K562 (cell line): ENCODE data around the gene CFAP107. TPM values are rescaled to one million over a fixed set of nuclear protein-coding genes. Genes with fewer than 3 reads are reported as not detected.
"Not testable (repeated sequence)": the region's sequence is repeated elsewhere in the genome, so short reads cannot be mapped to it uniquely, and the experiment has no call there.

ENCODE experiments used
- ATAC-seq: fragments of 200-7000 bp; cut with Tn5 transposase; 3 replicates; pipeline ENCODE4 v1.9.1; 2020; ENCODE audit warnings: moderate library complexity
- BruUV-seq: library from RNA; stranded (reverse); fragments of 400-500 nt; replicated peaks from 2 replicates; lab custom pipeline; 2021; lab: Mats Ljungman, UMichigan
- CTCF ChIA-PET: fragments of 300-600 bp; formaldehyde crosslinking; extraction: SDS; loops from one replicate; lab custom pipeline; 2021; ENCODE audit warnings: low intra/inter-chr PET ratio; lab: Yijun Ruan, JAX
- POLR2A ChIA-PET: fragments of 300-600, 350-650 bp; sonication (Branson Sonifier 250); formaldehyde crosslinking; extraction: SDS; loops from one replicate; lab custom pipeline; 2021; ENCODE audit warnings: antibody characterized with exemption, inconsistent platforms; lab: Yijun Ruan, JAX
- DNase-seq, 4 experiments: peaks; one replicate each; pipeline versions ENCODE4 v3.0.0 to v3.0.0-alpha.2; 2011 to 2018; ENCODE audit warnings: low spot score in 3 of 4, mixed read lengths in 3 of 4; ENCODE audit errors: extremely low read depth in 1 of 4
- FAIRE-seq: peaks from 2 replicates; lab custom pipeline; 2011; peaks lifted over from hg19 to GRCh38; lab: Jason Lieb, UNC
- H2AFZ ChIP-seq: 2 replicates; pipeline ENCODE4 v1.6.0; 2011; ENCODE audit warnings: low read depth, low read length, control low read depth, inconsistent platforms
- H3K27ac ChIP-seq: fragments of 200-600 bp; 3 replicates; pipeline ENCODE4 v1.8.0; 2011; ENCODE audit warnings: low read depth, mild to moderate bottlenecking, control low read depth, inconsistent platforms, low read length, moderate library complexity, mixed read lengths; ENCODE audit errors: extremely low read depth
- H3K27me3 ChIP-seq, 2 experiments: fragments of 300-600 bp in 1 of 2; 2 replicates in 1 of 2; 3 replicates in 1 of 2; pipeline versions ENCODE4 v1.6.0 to v1.8.0; 2011; ENCODE audit warnings: inconsistent platforms in 2 of 2, low read length in 2 of 2, mild to moderate bottlenecking in 1 of 2, mixed read lengths in 1 of 2, moderate library complexity in 1 of 2; ENCODE audit not compliant: control insufficient read depth in 2 of 2, insufficient read depth in 2 of 2
- H3K36me3 ChIP-seq: fragments of 300-600 bp; 3 replicates; pipeline ENCODE4 v1.8.0; 2011; ENCODE audit warnings: mild to moderate bottlenecking, low read length, inconsistent platforms; ENCODE audit not compliant: control insufficient read depth, insufficient read depth
- H3K4me1 ChIP-seq, 2 experiments: fragments of 200-600 bp in 1 of 2; replicated peaks in 1 of 2; 2 replicates in 1 of 2; 3 replicates in 1 of 2; pipeline versions ENCODE4 v1.5.1 to v1.8.0; 2011; ENCODE audit warnings: inconsistent platforms in 2 of 2, low read length in 2 of 2, mild to moderate bottlenecking in 1 of 2, mixed read lengths in 1 of 2, moderate library complexity in 1 of 2; ENCODE audit not compliant: control insufficient read depth in 2 of 2, insufficient read depth in 2 of 2
- H3K4me2 ChIP-seq: 2 replicates; pipeline ENCODE4 v1.6.1; 2011; ENCODE audit warnings: low read length, control low read depth, inconsistent platforms, mixed read lengths; ENCODE audit not compliant: insufficient read depth
- H3K4me3 ChIP-seq: fragments of 200-600 bp; sonication (generic), shearing (Covaris generic); 2 replicates; pipeline ENCODE4 v1.5.1; 2016; ENCODE audit warnings: control low read depth, inconsistent platforms
- H3K79me2 ChIP-seq: fragments of 200-600 bp; 3 replicates; pipeline ENCODE4 v1.8.0; 2011; ENCODE audit warnings: low read length, inconsistent platforms; ENCODE audit not compliant: control insufficient read depth, insufficient read depth
- H3K9ac ChIP-seq, 2 experiments: 2 replicates each; pipeline versions ENCODE4 v1.6.0 to v1.6.1; 2011; ENCODE audit warnings: low read depth in 2 of 2, low read length in 2 of 2, control low read depth in 1 of 2, inconsistent platforms in 1 of 2, mild to moderate bottlenecking in 1 of 2, mixed read lengths in 1 of 2; ENCODE audit not compliant: insufficient read depth in 1 of 2
- H3K9me1 ChIP-seq: one replicate; pipeline ENCODE4 v1.6.0; 2011; ENCODE audit warnings: inconsistent platforms, mild to moderate bottlenecking, low read length, moderate library complexity; ENCODE audit not compliant: control insufficient read depth, insufficient read depth
- H3K9me3 ChIP-seq: replicated peaks from 2 replicates; pipeline ENCODE4 v1.5.1; 2011; ENCODE audit warnings: low read depth, low read length, inconsistent platforms; ENCODE audit not compliant: control insufficient read depth, insufficient read depth
- H4K20me1 ChIP-seq: replicated peaks from 2 replicates; pipeline ENCODE4 v1.6.1; 2011; ENCODE audit warnings: low read length, inconsistent platforms, mixed read lengths; ENCODE audit not compliant: control insufficient read depth, insufficient read depth
- ATF6 ChIP-seq: sonication (generic); formaldehyde crosslinking; IDR thresholded peaks from 2 replicates; pipeline ENCODE4 v1.4.0; 2020; ENCODE audit warnings: mild to moderate bottlenecking, missing genetic modification reagents
- NCOA1 ChIP-seq: fragments of 450-650 bp; IDR thresholded peaks from 2 replicates; pipeline ENCODE4 v1.6.1; 2016; ENCODE audit warnings: low read depth
- POLR2AphosphoS5 ChIP-seq: IDR thresholded peaks from 2 replicates; pipeline ENCODE4 v1.6.1; 2011; ENCODE audit warnings: mild to moderate bottlenecking, low read depth, low read length, moderate library complexity; ENCODE audit not compliant: control insufficient read depth, insufficient read depth
- SMARCA4 ChIP-seq: fragments of 450-650 bp; IDR thresholded peaks from 2 replicates; pipeline ENCODE4 v1.6.1; 2016
- SMC3 ChIP-seq: conservative IDR thresholded peaks from 2 replicates; pipeline ENCODE4 v1.6.1; 2011; ENCODE audit warnings: low read depth, low read length, improper control_type of control experiment; ENCODE audit not compliant: insufficient read depth
- SRSF9 ChIP-seq: fragments of 200-400 bp; formaldehyde crosslinking; IDR thresholded peaks from 2 replicates; pipeline ENCODE4 v1.6.1; 2017; ENCODE audit warnings: low read depth, low read length, borderline replicate concordance
- TEAD4 ChIP-seq, 2 experiments: sonication (generic) in 1 of 2; formaldehyde crosslinking in 1 of 2; IDR thresholded peaks; 2 replicates each; pipeline versions ENCODE4 v1.6.1 to v1.8.0; 2012 to 2022; ENCODE audit warnings: borderline replicate concordance in 1 of 2, inconsistent platforms in 1 of 2, low read length in 1 of 2, mild to moderate bottlenecking in 1 of 2, missing genetic modification reagents in 1 of 2
- XRCC3 ChIP-seq: fragments of 450-650 bp; IDR thresholded peaks from 2 replicates; pipeline ENCODE4 v1.6.1; 2017; ENCODE audit warnings: mild to moderate bottlenecking, moderate library complexity
- ZNF224 ChIP-seq: sonication (generic); formaldehyde crosslinking; IDR thresholded peaks from 2 replicates; pipeline ENCODE4 v1.8.0; 2022; ENCODE audit warnings: mild to moderate bottlenecking, missing genetic modification reagents
- WGBS: fragments of 100-300 bp; shearing (Covaris generic); methylation state at CpG from one replicate; pipeline ENCODE4 v1.1.6; 2016; ENCODE audit warnings: low coverage, mixed read lengths; ENCODE audit not compliant: insufficient coverage; ENCODE audit errors: missing lambda C conversion rate; 5-methylcytosine and 5-hydroxymethylcytosine counted together
- in situ Hi-C: fragments of 300-500 bp; cut with MboI; formaldehyde crosslinking; loops from 4 replicates; pipeline ENCODE4 v1.15.0; 2018; ENCODE audit warnings: inconsistent platforms, mixed read lengths
- intact Hi-C: fragments of 100-400 bp; cut with micrococcal nuclease; formaldehyde crosslinking; loops from 2 replicates; pipeline ENCODE4 v1.14.2; 2022
- polyA plus RNA-seq, 8 experiments: library from polyadenylated mRNA; depleted of rRNA in 4 of 8; stranded (reverse) in 5 of 8; unstranded in 3 of 8; fragments of >200 nt; fragmentation: Nextera tagmentation in 2 of 8; fragmentation: Illumina TruSeq in 1 of 8; extraction: Ambion mirVana in 2 of 8; extraction: Trizol in 1 of 8; gene quantifications; 2 replicates each; pipeline versions ENCODE4 v1.2.1 to v1.2.3, GENCODE V29; 2011 to 2014; ENCODE audit warnings: inconsistent platforms in 1 of 8, missing spikeins in 1 of 8
- total RNA-seq, 7 experiments: library from RNA; depleted of rRNA in 6 of 7; stranded (reverse); fragments of >200 nt in 6 of 7; fragmentation: Illumina TruSeq in 2 of 7; extraction: Trizol in 2 of 7; gene quantifications; 2 replicates each; pipeline versions ENCODE4 v1.2.1 to v1.2.3, GENCODE V29; 2011 to 2021; ENCODE audit warnings: low replicate concordance in 1 of 7

CFAP107 gene
- total and polyA plus RNA-seq, 9 of the 15 experiments (the other 6 are each of a cell fraction or from before 2014, with no cell fraction given): 0.03 to 0.08 TPM; not detected in 7

GRCh38 chr1:12713651-12714050 is 32.3 kb upstream of the CFAP107 start:
- H3K4me2 ChIP-seq, H3K4me1 ChIP-seq, H3K27ac ChIP-seq, H3K79me2 ChIP-seq, in situ Hi-C loops, FAIRE-seq, CTCF ChIA-PET, BruUV-seq, H4K20me1 ChIP-seq, H3K9me3 ChIP-seq, H3K4me3 ChIP-seq, intact Hi-C loops, ATAC-seq, H3K9ac ChIP-seq, H2AFZ ChIP-seq, H3K9me1 ChIP-seq, H3K36me3 ChIP-seq, DNase-seq: not testable (repeated sequence)
- WGBS: 7% methylated on average over 5 of the region's 5 CpGs
- POLR2A ChIA-PET: interaction anchor here (0.6 kb wide), 1 partner anchor 77 kb away, joined by 5 read pairs; no protein-coding TSS in a partner anchor
- peaks cover 12 to 28% of the 10 kb centered on the region in 2 experiments for H3K27me3 ChIP-seq

GRCh38 chr1:12714710-12715475 is 31.1 kb upstream of the CFAP107 start:
- FAIRE-seq: no peak
- Histone ChIP-seq H3K9me1 (no peaks in the 10 kb centered on the region), H2AFZ (no peak overlapping the region), H4K20me1 (no peaks in the 10 kb centered on the region), H3K79me2 (no peaks in the 10 kb centered on the region), H3K27ac (no peak overlapping the region), H3K4me2 (no peak overlapping the region), H3K4me1 (no peaks in the 10 kb centered on the region), H3K9ac (no peak overlapping the region), H3K9me3 (no peaks in the 10 kb centered on the region), H3K36me3 (no peaks in the 10 kb centered on the region), H3K27me3 (peaks cover 14 to 31% of the 10 kb centered on the region in 2 experiments), H3K4me3 (no peak overlapping the region)
- POLR2A ChIA-PET: no interaction called here
- intact Hi-C loops (no loop called here), in situ Hi-C loops (no loop called here)
- no peak for ATAC-seq
- DNase-seq: no peak
- no TSS peak for BruUV-seq
- 4% methylated on average over 3 of the region's 3 CpGs for WGBS
- CTCF ChIA-PET: no interaction called here
- TF ChIP-seq XRCC3 (no peak), SMC3 (no peak), NCOA1 (no peak), SRSF9 (no peak), SMARCA4 (no peak), POLR2AphosphoS5 (no peak), TEAD4 (IDR thresholded peaks at IDR 0.05; ENCODE audit: low read length) (no peak), TEAD4 (CRISPR knock-in tag; IDR thresholded peaks at IDR 0.05; ENCODE audit: borderline replicate concordance) (no peak), ZNF224 (CRISPR knock-in tag) (no peak), ATF6 (CRISPR knock-in tag) (no peak)
